Raji (cell line): ENCODE results near the gene MLST8.

Experiments
- POLR2A ChIP-seq: IDR thresholded peaks from 2 replicates; pipeline ENCODE4 v1.6.1; 2011; ENCODE audit warnings: low read depth, low read length, control low read depth; ENCODE audit not compliant: insufficient read depth

MLST8 gene

DNA sequence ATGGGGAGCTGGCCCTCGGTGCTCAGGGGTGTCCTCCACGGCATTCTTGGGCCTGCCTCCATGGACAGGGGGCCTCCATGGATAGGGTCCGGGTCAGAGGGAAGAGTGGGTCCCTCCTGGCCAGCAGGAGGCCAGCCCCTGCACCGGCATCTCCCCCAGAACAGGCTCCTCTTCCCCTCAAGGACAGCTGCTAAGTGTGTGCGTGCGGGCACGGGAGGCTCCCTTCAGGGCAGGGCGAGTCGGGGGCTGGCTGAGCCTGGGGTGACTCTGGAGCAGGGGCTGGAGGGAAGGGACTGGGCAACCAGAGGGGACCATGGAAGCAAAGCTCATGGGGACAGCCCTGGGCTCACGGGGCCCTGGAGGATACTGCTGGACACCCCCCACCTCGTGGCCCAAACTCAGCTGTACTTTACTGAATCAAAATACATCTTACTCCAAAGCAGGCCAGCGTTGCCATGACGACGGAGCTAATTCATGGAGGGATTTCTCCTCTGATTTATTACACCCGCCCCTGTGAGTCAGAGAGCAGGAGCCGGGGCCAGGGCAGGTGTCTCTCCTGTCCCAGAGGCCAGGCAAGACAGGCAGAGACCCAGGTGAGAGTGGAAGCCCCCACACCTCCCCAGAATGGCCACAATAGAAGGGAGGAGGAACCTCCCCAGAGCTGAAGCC is 11.0 kb upstream of the MLST8 start:
- TF ChIP-seq POLR2A = no peak

DNA sequence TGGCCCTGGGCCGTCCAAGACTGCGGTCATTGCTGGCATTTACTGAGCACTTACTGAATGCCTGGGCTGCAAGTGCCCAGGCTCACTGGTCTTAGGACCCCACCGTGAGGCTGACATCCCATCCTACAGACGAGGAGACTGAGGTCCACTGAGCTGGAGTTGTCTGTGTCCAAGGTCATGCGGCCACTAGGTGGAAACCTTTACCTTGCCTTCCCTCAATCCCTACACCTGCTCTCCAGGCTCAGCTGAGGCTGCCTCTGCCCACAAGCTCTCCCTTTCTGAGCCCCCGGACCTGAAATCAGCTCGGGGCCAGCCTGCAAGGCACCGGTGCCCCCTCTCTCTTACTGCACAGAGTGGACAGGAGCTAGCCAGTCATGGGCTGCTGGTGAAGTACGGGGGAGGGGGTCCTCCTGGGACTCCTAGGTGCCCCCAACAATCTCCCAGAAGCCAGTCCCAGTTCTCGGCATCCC is 10.4 kb upstream of the MLST8 start:
- TF ChIP-seq POLR2A = no peak

DNA sequence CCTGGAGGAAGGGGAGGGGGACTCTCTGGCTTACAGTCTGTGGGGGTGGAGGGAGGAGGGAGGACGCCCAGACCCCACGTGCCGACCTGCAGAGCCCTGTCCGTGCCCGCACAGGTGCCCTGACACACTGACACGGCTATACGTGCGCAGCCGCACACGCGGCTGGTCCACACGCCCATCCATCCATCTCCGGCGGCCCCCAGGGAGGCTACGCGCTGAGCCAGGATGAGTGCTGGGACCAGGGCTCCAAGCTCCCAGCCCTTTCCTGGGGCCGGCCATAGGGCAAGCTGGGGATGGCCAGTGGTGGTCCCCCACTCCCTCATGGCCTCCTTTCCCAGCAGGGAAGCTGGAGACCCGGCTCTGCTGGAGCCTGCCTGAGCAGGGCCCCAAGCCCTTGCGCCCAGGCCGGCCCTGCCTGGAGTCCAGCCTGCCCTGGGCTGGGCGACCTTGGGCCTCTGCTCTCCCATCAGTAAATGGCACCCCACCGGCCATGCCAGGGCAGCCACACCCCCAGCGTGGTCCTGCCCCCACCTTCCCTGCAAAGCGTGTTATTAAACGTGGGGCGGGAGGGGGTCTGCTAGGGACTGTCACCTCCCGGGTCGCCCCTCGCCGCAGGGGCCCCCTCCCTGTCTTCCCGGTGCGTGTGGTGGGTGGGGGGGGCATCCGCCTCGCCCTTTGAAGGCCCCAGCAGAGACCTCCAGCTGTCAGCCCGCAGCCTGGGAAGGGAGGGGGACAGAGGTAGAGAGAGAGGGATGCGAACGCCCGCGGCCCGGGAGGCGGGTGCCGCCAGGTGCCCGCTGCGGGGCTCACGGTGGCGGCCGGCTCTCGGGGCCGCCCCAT is 9.7 kb upstream of the MLST8 start:
- TF ChIP-seq POLR2A = no peak

GRCh38 chr16:2196162-2196980 is 8.9 kb upstream of the MLST8 start, which contains the start of gene CASKIN1:
TSS of gene CASKIN1 (minus strand) at chr16:2196605. CDS start at chr16:2196432, 173 bp downstream.
- no peak for TF ChIP-seq POLR2A

- no peak for TF ChIP-seq POLR2A
These were observed 8.2 kb upstream of the MLST8 start for GRCh38 chr16:2196981-2197511.

GRCh38 chr16:2197765-2198164 is 7.5 kb upstream of the MLST8 start:
- no peak for TF ChIP-seq POLR2A

- no peak for TF ChIP-seq POLR2A
These were observed 7.0 kb upstream of the MLST8 start for GRCh38 chr16:2198283-2198682.

DNA sequence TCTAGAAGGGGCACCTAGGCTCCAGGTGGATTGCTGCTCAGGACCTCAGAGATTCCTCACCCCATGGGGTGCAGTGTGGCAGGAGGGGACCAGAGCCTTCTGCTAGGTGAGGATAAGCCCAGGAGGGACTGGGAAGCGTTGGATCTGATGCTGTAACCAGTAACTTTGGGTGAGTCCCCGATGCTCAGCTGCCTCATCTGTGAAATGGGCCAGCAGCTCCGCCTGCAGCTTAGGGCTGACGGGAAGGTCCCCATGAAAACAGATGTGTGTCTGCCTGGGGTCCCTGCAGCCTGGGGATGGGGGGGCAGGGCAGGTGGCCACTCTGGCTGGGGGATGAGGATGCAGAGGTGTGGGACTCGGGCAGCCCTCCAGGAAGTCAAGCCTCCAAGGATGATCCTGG is 6.2 kb upstream of the MLST8 start:
- no peak for TF ChIP-seq POLR2A

DNA sequence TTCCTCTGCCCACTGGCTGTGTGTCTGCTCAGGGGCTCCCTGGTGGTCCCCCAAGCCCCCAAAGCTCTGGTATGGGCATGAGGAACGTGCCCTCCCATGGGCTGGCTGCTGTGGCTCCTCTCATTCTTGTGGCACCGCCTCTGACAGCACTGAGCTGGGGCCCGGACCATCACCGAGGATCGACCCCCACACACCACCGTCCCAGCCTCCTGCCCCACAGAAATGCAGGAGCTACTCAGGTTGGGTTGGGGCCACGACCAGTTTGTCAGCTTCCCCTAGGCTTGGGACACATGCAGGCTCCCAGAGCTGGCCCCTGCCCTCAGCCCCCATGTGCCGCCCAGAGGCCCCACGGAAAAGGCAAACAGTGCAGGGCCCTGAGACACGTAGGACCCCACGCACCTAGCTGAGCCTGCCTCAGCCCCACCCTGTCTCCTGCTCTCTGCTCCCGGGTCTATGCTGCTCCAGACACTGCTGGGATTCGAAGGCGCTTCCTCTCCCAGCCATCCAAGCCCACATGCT is 5.6 kb upstream of the MLST8 start:
- TF ChIP-seq POLR2A = no peak

- no peak for TF ChIP-seq POLR2A
These were observed 4.9 kb upstream of the MLST8 start for GRCh38 chr16:2200313-2200712.

DNA sequence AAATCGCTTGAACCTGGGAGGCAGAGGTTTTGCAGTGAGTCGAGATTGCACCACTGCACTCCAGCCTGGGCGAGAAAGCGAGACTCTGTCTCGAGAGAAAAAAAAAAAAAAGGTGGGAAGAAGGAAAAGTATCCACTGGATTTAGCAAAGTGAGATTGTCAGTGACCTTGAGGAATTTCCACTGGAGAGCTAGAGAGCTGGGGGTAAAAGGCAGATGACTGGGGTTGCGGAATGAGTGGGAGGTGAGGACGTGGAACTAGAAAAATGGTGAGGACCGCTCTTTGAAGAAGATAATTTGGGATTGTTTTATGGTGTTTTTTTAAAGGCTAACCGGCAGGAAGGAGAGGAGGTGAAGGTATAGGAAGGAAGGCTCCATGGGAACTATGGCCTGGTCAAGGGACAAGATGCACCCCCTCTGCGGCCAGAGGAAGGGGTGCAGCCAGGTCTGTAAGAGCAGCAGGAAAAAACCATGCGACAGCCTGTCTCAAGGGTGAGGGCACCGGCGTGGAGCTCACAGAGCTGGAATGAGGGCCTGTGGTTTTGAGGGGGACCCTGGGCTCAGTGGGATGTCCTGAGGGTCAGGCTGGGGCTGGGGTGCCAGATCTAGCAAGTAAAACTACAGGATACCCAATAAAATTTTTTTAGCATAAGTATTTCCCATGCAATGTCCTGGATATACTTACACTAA is 694 bp upstream of the MLST8 start:
- no peak for TF ChIP-seq POLR2A

DNA sequence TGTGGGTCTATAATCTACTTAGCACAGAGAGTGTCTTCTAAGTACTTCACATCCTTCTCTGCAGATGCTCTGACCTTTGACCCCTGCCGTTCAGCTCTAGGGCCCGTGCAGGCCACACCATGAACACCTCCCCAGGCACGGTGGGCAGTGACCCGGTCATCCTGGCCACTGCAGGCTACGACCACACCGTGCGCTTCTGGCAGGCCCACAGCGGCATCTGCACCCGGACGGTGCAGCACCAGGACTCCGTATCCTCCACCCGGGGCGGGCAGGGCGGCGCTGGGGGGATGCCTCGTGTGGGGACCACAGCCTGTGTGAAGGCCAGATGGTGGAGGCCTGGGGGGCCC is 686 bp downstream of the MLST8 start:
- no peak for TF ChIP-seq POLR2A

DNA sequence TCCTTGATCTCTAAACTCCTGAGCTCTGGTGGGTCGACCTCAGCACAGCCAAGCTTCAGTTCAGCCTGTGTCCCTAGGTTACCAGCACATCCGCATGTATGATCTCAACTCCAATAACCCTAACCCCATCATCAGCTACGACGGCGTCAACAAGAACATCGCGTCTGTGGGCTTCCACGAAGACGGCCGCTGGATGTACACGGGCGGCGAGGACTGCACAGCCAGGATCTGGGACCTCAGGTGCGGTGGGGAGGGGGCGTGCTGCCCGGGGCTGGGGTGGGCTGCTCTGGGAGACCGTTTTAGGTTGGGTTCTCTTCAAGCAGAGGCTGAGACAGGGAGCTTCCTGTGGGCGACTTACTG is 1.1 kb downstream of the MLST8 start:
- TF ChIP-seq POLR2A = no peak

- TF ChIP-seq POLR2A = no peak
These were observed 1.7 kb downstream of the MLST8 start for GRCh38 chr16:2206780-2207433.
